Astrocyte (in vitro differentiated cells and primary cell): ENCODE data around the gene TM7SF3.

Experiments used
- CTCF ChIP-seq: IDR thresholded peaks from 2 replicates; pipeline ENCODE4 v1.5.1; 2011; ENCODE audit warnings: low read depth, mild to moderate bottlenecking, inconsistent platforms, low read length, moderate library complexity; ENCODE audit not compliant: insufficient read depth
- EZH2 ChIP-seq: IDR thresholded peaks from 2 replicates; pipeline ENCODE4 v1.6.1; 2012; ENCODE audit warnings: mild to moderate bottlenecking, low read length, inconsistent platforms; ENCODE audit not compliant: insufficient read depth

DNA sequence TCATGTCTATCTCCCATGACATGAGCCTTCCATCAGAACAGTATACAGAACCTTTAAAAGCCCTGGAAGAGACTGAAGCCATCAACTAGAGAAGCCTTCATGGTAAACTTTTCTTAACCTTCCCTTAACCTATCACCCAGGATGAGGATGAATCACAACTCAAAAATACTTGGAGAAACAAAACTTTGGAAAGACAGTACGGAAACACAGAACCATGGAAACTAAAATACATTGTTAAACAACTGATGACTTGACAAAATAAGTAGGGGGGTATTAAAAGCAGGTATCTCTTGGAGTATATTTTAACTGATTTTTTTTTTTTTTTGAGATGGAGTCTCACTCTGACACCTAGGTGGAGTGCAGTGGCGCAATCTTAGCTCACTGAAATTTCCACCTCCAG, 8.7 kb downstream of the TM7SF3 start:
- TF ChIP-seq CTCF: no peak
- no peak for TF ChIP-seq EZH2
